Activated CD8-positive, alpha-beta T cell treated with anti-CD3 and anti-CD28 coated beads, Interleukin-2, amount 10 ng/mL, durations not matched to agents 7 days and 5 days (primary cell): ENCODE results near the gene RAVER1. TPM values are rescaled to one million over a fixed set of nuclear protein-coding genes. Genes with fewer than 3 reads are reported as not detected.

Experiments used
- ATAC-seq: fragments of 150-1000 bp; cut with Tn5 transposase; one replicate; pipeline ENCODE4 v1.10.0; 2021; ENCODE audit warnings: moderate library complexity
- CTCF ChIA-PET: fragments of 350-600 bp; sonication (Branson Sonifier 250); formaldehyde crosslinking; loops from one replicate; lab custom pipeline; 2021; ENCODE audit warnings: antibody characterized with exemption; lab: Charles Lee
- POLR2A ChIA-PET: fragments of 350-600 bp; sonication (Branson Sonifier 250); formaldehyde crosslinking; loops from one replicate; lab custom pipeline; 2021; ENCODE audit warnings: antibody characterized with exemption; lab: Charles Lee
- DNase-seq: peaks from one replicate; pipeline ENCODE4 v3.0.0-alpha.2; 2020
- H3K27ac Mint-ChIP-seq: one replicate; pipeline ENCODE4 v1.8.0; 2021; ENCODE audit warnings: mild to moderate bottlenecking, mixed read lengths
- H3K27me3 Mint-ChIP-seq: one replicate; pipeline ENCODE4 v1.8.0; 2021; ENCODE audit warnings: low read depth, mixed read lengths
- H3K36me3 Mint-ChIP-seq: one replicate; pipeline ENCODE4 v1.8.0; 2021; ENCODE audit warnings: low read depth, mixed read lengths
- H3K4me1 Mint-ChIP-seq: one replicate; pipeline ENCODE4 v1.8.0; 2021; ENCODE audit warnings: low read depth, mixed read lengths
- H3K4me3 Mint-ChIP-seq: one replicate; pipeline ENCODE4 v1.8.0; 2021; ENCODE audit warnings: mild to moderate bottlenecking, mixed read lengths
- H3K9me3 Mint-ChIP-seq: one replicate; pipeline ENCODE4 v1.8.0; 2022; ENCODE audit warnings: mixed read lengths; ENCODE audit not compliant: insufficient read depth
- total RNA-seq, 2 experiments: library from RNA; stranded (reverse); gene quantifications; one replicate each; pipeline ENCODE4 v1.2.3, GENCODE V29; 2021

The RAVER1 gene
- total RNA-seq, 2 experiments from 2014 or later = 79.8 to 91.7 TPM

DNA sequence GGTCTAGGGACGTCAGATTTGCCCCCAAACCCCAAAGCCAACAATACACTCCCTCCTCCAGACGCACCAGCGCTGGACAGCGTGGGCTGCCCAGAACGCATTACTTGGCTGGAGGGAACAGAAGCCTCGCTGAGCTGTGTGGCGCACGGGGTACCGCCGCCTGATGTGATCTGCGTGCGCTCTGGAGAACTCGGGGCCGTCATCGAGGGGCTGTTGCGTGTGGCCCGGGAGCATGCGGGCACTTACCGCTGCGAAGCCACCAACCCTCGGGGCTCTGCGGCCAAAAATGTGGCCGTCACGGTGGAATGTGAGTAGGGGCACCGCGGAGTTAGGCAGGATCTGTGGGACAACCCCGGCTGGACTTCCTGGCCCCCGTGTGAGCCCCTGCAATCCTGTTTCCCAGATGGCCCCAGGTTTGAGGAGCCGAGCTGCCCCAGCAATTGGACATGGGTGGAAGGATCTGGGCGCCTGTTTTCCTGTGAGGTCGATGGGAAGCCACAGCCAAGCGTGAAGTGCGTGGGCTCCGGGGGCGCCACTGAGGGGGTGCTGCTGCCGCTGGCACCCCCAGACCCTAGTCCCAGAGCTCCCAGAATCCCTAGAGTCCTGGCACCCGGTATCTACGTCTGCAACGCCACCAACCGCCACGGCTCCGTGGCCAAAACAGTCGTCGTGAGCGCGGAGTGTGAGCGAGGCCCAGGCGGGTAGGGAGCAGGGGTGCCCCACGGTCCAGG is 39.5 kb downstream of the RAVER1 start:
- peaks cover 7% of the 10 kb centered on the region for H3K36me3 Mint-ChIP-seq
- ATAC-seq = no peak
- H3K9me3 Mint-ChIP-seq = no peaks in the 10 kb centered on the region
- ChIA-PET CTCF (no interaction called here), POLR2A (no interaction called here)
- no peak overlapping the region for H3K27ac Mint-ChIP-seq
- peaks cover 68% of the 10 kb centered on the region for H3K4me1 Mint-ChIP-seq
- H3K4me3 Mint-ChIP-seq = peak overlapping the region; percentile 12
- peaks cover 65% of the 10 kb centered on the region for H3K27me3 Mint-ChIP-seq
- no peak for DNase-seq

DNA sequence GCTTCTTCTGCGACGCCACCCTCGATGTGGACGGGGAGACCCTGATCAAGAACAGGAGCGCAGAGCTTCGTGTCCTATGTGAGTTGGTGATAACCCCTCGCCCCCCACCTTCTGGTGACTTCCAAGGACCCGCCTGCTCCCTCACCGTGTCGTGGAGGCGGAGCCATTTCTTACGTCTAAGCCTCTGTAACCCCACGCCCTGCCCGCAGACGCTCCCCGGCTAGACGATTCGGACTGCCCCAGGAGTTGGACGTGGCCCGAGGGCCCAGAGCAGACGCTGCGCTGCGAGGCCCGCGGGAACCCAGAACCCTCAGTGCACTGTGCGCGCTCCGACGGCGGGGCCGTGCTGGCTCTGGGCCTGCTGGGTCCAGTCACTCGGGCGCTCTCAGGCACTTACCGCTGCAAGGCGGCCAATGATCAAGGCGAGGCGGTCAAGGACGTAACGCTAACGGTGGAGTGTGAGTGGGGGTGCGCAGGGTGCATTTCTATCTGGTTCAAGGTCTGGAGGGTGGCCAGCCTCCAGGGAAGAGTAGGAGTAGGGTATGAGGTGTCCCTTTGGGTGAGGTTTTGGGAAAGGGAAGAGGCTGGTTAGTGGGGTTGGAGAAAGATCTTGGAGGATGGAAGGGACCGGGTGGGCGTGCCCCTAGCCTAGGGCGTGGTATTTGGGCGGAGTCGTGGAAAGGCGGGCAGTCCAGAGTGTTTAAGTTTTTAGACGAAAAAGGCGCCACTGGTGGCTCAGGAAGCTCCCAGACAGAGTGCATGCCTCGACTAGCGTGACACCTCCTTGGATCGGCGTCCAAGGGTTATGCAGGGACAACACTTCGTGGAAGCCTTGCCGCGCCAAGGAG is 40.3 kb downstream of the RAVER1 start:
- peaks cover 71% of the 10 kb centered on the region for H3K27me3 Mint-ChIP-seq
- H3K4me3 Mint-ChIP-seq = peak overlapping the region; percentile 73
- H3K27ac Mint-ChIP-seq = peak overlapping the region; percentile 69
- H3K9me3 Mint-ChIP-seq = no peaks in the 10 kb centered on the region
- H3K4me1 Mint-ChIP-seq = peaks cover 73% of the 10 kb centered on the region
- ChIA-PET CTCF (interaction anchor here (1.5 kb wide), 1 partner anchor 22 kb away, joined by 7 read pairs; the partner anchor contains the start of gene ICAM1), POLR2A (interaction anchor here (1.6 kb wide), 1 partner anchor 22 kb away, joined by 10 read pairs; the partner anchor contains the start of gene ICAM1)
- peaks cover 7% of the 10 kb centered on the region for H3K36me3 Mint-ChIP-seq
- ATAC-seq = no peak
- DNase-seq = no peak

DNA sequence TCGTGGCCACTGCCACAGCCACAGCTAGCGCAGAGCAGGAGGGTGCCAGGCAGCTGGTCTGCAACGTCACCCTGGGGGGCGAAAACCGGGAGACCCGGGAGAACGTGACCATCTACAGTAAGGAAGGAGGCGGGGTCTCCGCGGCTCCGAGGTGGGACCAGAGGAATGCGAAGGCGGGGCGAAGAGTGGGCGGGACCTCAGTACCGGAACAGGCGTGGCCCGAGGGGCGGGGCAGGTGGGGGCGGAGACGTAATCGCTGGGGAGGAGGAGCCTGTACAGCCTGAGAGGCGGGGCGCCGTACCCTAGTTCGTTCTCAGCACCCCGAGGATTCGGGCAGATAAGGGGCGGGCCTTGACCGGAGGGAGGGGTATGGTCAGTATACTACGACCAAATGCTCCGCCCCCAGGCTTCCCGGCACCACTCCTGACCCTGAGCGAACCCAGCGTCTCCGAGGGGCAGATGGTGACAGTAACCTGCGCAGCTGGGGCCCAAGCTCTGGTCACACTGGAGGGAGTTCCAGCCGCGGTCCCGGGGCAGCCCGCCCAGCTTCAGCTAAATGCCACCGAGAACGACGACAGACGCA is 41.0 kb downstream of the RAVER1 start:
- peak; percentile 81 for DNase-seq
- H3K4me1 Mint-ChIP-seq = peaks cover 81% of the 10 kb centered on the region
- ChIA-PET CTCF (interaction anchor here (1.3 to 1.7 kb wide), 3 partner anchors 21 to 96 kb away, joined by 7 to 8 read pairs (median 7); partner anchors contain the start of gene ICAM1), POLR2A (interaction anchor here (1.5 to 1.6 kb wide), 2 partner anchors 21 to 40 kb away, joined by 9 to 10 read pairs; partner anchors contain the start of genes ICAM1 and RAVER1)
- H3K36me3 Mint-ChIP-seq = peaks cover 7% of the 10 kb centered on the region
- H3K4me3 Mint-ChIP-seq = peak overlapping the region; percentile 73
- peak; percentile 28 for ATAC-seq
- peaks cover 77% of the 10 kb centered on the region for H3K27me3 Mint-ChIP-seq
- no peaks in the 10 kb centered on the region for H3K9me3 Mint-ChIP-seq
- H3K27ac Mint-ChIP-seq = peak overlapping the region; percentile 70

DNA sequence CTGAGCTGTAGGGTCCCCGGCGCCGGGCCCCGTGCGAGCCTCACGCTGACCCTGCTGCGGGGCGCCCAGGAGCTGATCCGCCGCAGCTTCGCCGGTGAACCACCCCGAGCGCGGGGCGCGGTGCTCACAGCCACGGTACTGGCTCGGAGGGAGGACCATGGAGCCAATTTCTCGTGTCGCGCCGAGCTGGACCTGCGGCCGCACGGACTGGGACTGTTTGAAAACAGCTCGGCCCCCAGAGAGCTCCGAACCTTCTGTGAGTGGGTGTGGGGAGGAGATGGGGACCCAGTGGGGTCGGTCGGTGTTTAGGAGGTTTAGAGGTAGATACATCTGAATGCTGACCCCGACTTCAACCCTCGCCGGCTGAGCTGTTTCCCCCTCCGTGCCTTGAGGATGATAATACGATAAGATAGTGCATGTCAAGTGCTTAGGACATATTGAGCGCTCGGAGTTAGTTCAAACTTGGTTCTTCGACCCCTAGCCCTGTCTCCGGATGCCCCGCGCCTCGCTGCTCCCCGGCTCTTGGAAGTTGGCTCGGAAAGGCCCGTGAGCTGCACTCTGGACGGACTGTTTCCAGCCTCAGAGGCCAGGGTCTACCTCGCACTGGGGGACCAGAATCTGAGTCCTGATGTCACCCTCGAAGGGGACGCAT is 41.6 kb downstream of the RAVER1 start:
- Mint-ChIP-seq H3K27ac (peak overlapping the region; percentile 70), H3K36me3 (peaks cover 7% of the 10 kb centered on the region), H3K9me3 (no peaks in the 10 kb centered on the region), H3K4me3 (peak overlapping the region; percentile 73), H3K4me1 (peaks cover 86% of the 10 kb centered on the region), H3K27me3 (peaks cover 76% of the 10 kb centered on the region)
- DNase-seq = peak; percentile 25
- ATAC-seq = no peak
- CTCF ChIA-PET = interaction anchor here (0.9 to 1.7 kb wide), 4 partner anchors 21 to 97 kb away, joined by 3 to 8 read pairs (median 7); partner anchors contain the start of gene ICAM1
- POLR2A ChIA-PET = interaction anchor here (1.5 to 1.6 kb wide), 3 partner anchors 21 to 89 kb away, joined by 5 to 10 read pairs (median 9); partner anchors contain the start of genes ICAM1, RAVER1 and TYK2

DNA sequence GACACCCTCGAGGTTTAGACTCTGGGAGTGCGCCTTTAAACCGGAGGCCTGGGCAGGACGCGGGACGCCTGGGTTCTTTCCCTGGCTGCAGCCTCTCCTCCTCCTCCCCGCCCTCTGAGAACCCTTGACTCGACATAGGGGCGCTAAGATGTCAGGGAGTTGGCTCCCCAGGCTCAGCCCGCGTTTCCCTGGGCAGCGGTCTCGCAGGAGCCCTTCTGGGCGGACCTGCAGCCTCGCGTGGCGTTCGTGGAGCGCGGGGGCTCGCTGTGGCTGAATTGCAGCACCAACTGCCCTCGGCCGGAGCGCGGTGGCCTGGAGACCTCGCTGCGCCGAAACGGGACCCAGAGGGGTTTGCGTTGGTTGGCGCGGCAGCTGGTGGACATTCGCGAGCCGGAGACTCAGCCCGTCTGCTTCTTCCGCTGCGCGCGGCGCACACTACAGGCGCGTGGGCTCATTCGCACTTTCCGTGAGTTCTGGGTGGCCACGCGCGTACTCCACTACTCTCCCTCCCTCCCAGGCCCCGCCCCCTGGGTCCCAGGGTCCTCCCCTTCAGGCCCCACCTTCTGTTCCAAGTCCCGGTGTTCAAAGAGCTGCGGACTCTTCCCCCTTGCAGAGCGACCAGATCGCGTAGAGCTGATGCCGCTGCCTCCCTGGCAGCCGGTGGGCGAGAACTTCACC is 42.3 kb downstream of the RAVER1 start:
- Mint-ChIP-seq H3K27me3 (peaks cover 75% of the 10 kb centered on the region), H3K36me3 (peaks cover 10% of the 10 kb centered on the region), H3K9me3 (no peaks in the 10 kb centered on the region), H3K27ac (no peak overlapping the region), H3K4me1 (peaks cover 91% of the 10 kb centered on the region), H3K4me3 (peak overlapping the region; percentile 73)
- DNase-seq = peak; percentile 66
- ChIA-PET POLR2A (interaction anchor here (1.5 to 5.8 kb wide), 4 partner anchors 20 to 90 kb away, joined by 5 to 54 read pairs (median 10); partner anchors contain the start of genes ICAM1, RAVER1 and TYK2), CTCF (interaction anchor here (0.9 to 1.7 kb wide), 4 partner anchors 20 to 98 kb away, joined by 3 to 8 read pairs (median 7); partner anchors contain the start of gene ICAM1)
- peak; percentile 12 for ATAC-seq

DNA sequence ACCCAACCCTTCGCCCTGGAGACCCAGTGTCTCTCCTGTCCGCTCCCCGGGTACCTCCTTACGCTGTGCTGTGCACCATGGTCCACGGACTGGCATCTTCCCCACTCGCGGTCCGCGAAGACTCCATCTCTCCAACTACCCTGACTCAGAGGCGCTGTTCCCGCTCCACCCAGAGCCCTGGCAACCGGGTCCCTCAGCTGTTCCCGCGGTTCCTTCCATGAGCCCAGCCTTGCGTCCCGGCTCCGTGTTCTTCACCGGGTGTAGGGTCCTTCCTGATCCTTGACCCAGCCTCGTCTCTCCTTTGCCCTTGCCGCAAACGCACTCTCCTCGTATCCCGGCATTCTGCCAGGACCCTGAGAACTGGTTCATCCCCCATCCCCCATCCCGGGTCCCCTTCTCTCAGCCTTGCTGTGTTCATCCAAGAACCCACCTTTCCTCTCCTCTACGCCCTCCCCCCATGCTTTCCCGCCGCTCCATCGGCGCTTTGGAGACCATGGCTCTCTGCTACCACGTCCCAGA is 42.9 kb downstream of the RAVER1 start:
- ChIA-PET POLR2A (interaction anchor here (1.5 to 5.8 kb wide), 2 partner anchors 20 to 90 kb away, joined by 5 to 54 read pairs; partner anchors contain the start of genes ICAM1 and TYK2), CTCF (interaction anchor here (0.9 to 1.9 kb wide), 5 partner anchors 10 to 98 kb away, joined by 3 to 33 read pairs (median 8); partner anchors contain the start of gene ICAM1)
- peak overlapping the region; percentile 73 for H3K4me3 Mint-ChIP-seq
- no peaks in the 10 kb centered on the region for H3K9me3 Mint-ChIP-seq
- peak overlapping the region; percentile 58 for H3K27ac Mint-ChIP-seq
- ATAC-seq = no peak
- peaks cover 15% of the 10 kb centered on the region for H3K36me3 Mint-ChIP-seq
- peaks cover 70% of the 10 kb centered on the region for H3K27me3 Mint-ChIP-seq
- H3K4me1 Mint-ChIP-seq = peaks cover 91% of the 10 kb centered on the region
- no peak for DNase-seq

DNA sequence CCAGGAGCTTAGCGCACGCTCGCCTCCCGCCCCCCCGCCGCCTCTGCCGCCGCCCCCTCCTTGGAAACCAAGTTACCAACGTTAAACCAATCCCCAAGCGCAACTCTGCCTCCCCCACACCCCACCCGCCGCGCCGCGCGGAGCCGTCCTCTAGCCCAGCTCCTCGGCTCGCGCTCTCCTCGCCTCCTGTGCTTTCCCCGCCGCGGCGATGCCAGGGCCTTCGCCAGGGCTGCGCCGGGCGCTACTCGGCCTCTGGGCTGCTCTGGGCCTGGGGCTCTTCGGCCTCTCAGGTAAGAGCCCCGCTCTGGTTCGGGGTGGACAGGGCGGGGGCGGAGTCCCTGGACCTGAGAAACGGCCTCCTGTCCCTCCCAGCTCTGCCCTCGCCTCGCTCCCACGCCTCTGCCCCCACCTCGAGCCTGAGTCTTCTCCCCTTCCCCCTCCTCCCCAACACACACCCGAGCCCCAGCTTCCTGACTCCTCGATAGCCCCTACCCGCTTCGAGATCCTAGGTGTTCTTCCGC is 43.4 kb downstream of the RAVER1 start, which contains the start of gene ICAM5:
Gene ICAM5 (plus strand): TSS at position 117 of the 521 bp plus-strand sequence. CDS start 92 bp downstream, at position 209.
- POLR2A ChIA-PET = interaction anchor here (1.0 to 5.8 kb wide), 3 partner anchors 19 to 103 kb away, joined by 3 to 54 read pairs (median 5); partner anchors contain the start of genes ICAM1 and TYK2
- peak; percentile 12 for ATAC-seq

DNA sequence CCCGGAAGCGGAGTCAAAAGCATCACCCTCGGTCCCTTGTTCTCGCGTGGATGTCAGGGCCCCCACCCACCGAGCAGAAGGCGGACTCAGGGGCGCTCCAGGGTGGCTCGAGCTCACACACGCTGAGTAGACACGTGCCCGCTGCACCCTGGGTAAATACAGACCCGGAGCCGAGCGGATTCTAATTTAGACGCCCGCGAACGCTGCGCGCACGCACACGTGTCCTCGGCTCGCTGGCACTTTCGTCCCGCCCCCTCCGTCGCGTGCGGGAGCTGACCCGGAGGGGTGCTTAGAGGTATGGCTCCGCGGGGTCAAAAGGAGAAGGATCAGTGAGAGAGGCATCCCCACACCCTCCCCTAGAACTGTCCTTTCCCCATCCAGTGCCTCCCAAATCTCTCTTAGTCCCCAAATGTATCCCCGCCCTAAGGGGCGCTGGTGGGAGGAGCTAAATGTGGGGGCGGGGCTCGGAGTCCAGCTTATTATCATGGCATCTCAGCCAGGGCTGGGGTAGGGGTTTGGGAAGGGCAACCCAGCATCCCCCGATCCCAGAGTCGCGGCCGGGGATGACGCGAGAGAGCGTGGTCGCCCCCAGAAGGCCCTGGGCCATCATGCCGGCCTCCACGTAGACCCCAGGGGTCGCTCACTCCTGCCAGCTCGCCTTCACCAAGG is 44.0 kb downstream of the RAVER1 start:
- peaks cover 26% of the 10 kb centered on the region for H3K36me3 Mint-ChIP-seq
- H3K9me3 Mint-ChIP-seq = no peaks in the 10 kb centered on the region
- peak overlapping the region; percentile 73 for H3K4me3 Mint-ChIP-seq
- H3K27ac Mint-ChIP-seq = no peak overlapping the region
- CTCF ChIA-PET = interaction anchor here (0.5 to 1.9 kb wide), 12 partner anchors 9 to 149 kb away, joined by 3 to 33 read pairs (median 4); partner anchors contain the start of genes ICAM1 and RAVER1
- peaks cover 60% of the 10 kb centered on the region for H3K27me3 Mint-ChIP-seq
- DNase-seq (peak; percentile 77), ATAC-seq (peak; percentile 50)
- peaks cover 89% of the 10 kb centered on the region for H3K4me1 Mint-ChIP-seq
- POLR2A ChIA-PET = interaction anchor here (1.0 to 5.8 kb wide), 4 partner anchors 19 to 186 kb away, joined by 3 to 54 read pairs (median 4); partner anchors contain the start of genes ANGPTL6, ICAM1 and TYK2

More for the DNA sequence above, 43.4 kb downstream of the RAVER1 start, which contains the start of gene ICAM5:
- CTCF ChIA-PET = interaction anchor here (0.5 to 1.9 kb wide), 12 partner anchors 9 to 148 kb away, joined by 3 to 33 read pairs (median 4); partner anchors contain the start of genes ICAM1 and RAVER1
- peak; percentile 49 for DNase-seq
- H3K9me3 Mint-ChIP-seq = no peaks in the 10 kb centered on the region
- peak within 1 kb of the TSS; percentile 73 for H3K4me3 Mint-ChIP-seq
- peaks cover 66% of the 10 kb centered on the region for H3K27me3 Mint-ChIP-seq
- peak within 1 kb of the TSS; percentile 58 for H3K27ac Mint-ChIP-seq
- peaks cover 20% of the 10 kb centered on the region for H3K36me3 Mint-ChIP-seq
- H3K4me1 Mint-ChIP-seq = peaks cover 93% of the 10 kb centered on the region

DNA sequence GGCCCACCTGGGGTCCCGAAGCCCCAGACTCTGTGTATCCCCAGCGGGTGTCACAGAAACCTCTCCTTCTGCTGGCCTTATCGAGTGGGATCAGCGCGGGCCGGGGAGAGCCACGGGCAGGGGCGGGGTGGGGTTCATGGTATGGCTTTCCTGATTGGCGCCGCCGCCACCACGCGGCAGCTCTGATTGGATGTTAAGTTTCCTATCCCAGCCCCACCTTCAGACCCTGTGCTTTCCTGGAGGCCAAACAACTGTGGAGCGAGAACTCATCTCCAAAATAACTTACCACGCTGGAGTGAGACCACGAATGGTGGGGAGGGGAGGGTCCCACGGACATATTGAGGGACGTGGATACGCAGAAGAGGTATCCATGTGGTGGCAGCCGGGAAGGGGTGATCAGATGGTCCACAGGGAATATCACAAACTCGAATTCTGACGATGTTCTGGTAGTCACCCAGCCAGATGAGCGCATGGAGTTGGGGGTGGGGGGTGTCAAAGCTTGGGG is 44.6 kb downstream of the RAVER1 start:
- DNase-seq (peak; percentile 41), ATAC-seq (no peak)
- Mint-ChIP-seq H3K4me1 (peaks cover 84% of the 10 kb centered on the region), H3K27me3 (peaks cover 56% of the 10 kb centered on the region), H3K9me3 (no peaks in the 10 kb centered on the region), H3K36me3 (peaks cover 32% of the 10 kb centered on the region), H3K4me3 (peak overlapping the region; percentile 73), H3K27ac (no peak overlapping the region)
- ChIA-PET CTCF (interaction anchor here (1.0 to 4.7 kb wide), 9 partner anchors 18 to 137 kb away, joined by 3 to 40 read pairs (median 6); partner anchors contain the start of genes ICAM1 and RAVER1), POLR2A (interaction anchor here (1.0 to 5.8 kb wide), 4 partner anchors 18 to 186 kb away, joined by 3 to 54 read pairs (median 4); partner anchors contain the start of genes ANGPTL6, ICAM1 and TYK2)
